Neuronal stem cell (in vitro differentiated cells): ENCODE data around the gene TTC33.

Experiments used
- DNase-seq: peaks from one replicate; pipeline ENCODE4 v3.0.0-alpha.2; 2013; ENCODE audit warnings: low spot score
- H2AFZ ChIP-seq: one replicate; pipeline ENCODE4 v1.6.1; 2013; ENCODE audit warnings: mild to moderate bottlenecking, low read length, inconsistent platforms
- H2AK5ac ChIP-seq: 2 replicates; pipeline ENCODE4 v1.6.1; 2013; ENCODE audit warnings: low read depth, mild to moderate bottlenecking, inconsistent platforms, low read length, moderate library complexity, mixed read lengths
- H2BK120ac ChIP-seq: 2 replicates; pipeline ENCODE4 v1.6.1; 2013; ENCODE audit warnings: low read depth, mild to moderate bottlenecking, inconsistent platforms, low read length, moderate library complexity, mixed read lengths
- H2BK12ac ChIP-seq: one replicate; pipeline ENCODE4 v1.6.1; 2013; ENCODE audit warnings: low read length, inconsistent platforms
- H2BK15ac ChIP-seq: 2 replicates; pipeline ENCODE4 v1.6.1; 2013; ENCODE audit warnings: mild to moderate bottlenecking, low read length, inconsistent platforms, mixed read lengths
- H2BK5ac ChIP-seq: one replicate; pipeline ENCODE4 v1.6.1; 2013; ENCODE audit warnings: inconsistent platforms, mild to moderate bottlenecking, low read length, moderate library complexity
- H3K14ac ChIP-seq: one replicate; pipeline ENCODE4 v1.6.1; 2013; ENCODE audit warnings: low read length, inconsistent platforms
- H3K18ac ChIP-seq: 2 replicates; pipeline ENCODE4 v1.6.1; 2013; ENCODE audit warnings: low read length, inconsistent platforms
- H3K23ac ChIP-seq: 2 replicates; pipeline ENCODE4 v1.6.1; 2013; ENCODE audit warnings: low read depth, mild to moderate bottlenecking, mixed read lengths, low read length, inconsistent platforms; ENCODE audit not compliant: poor library complexity
- H3K27ac ChIP-seq: replicated peaks from 3 replicates; pipeline ENCODE4 v1.5.1; 2013; ENCODE audit warnings: low read length, inconsistent platforms
- H3K27me3 ChIP-seq, 3 experiments: 2 replicates each; pipeline ENCODE4 v1.6.1; 2013; ENCODE audit warnings: low read length in 3 of 3, mild to moderate bottlenecking in 2 of 3, inconsistent platforms in 1 of 3, low read depth in 1 of 3, mixed read lengths in 1 of 3, moderate library complexity in 1 of 3; ENCODE audit not compliant: control insufficient read depth in 3 of 3, insufficient read depth in 3 of 3
- H3K36me3 ChIP-seq, 2 donors: replicated peaks in 1 of 2; 2 replicates each; pipeline ENCODE4 v1.6.1; 2013; ENCODE audit warnings: low read length in 2 of 2; ENCODE audit not compliant: control insufficient read depth in 2 of 2, insufficient read depth in 2 of 2
- H3K4ac ChIP-seq: 2 replicates; pipeline ENCODE4 v1.6.1; 2013; ENCODE audit warnings: inconsistent platforms, mild to moderate bottlenecking, low read length, moderate library complexity
- H3K4me1 ChIP-seq, 2 donors: 1 replicate in 1 of 2; 2 replicates in 1 of 2; pipeline ENCODE4 v1.6.1; 2013; ENCODE audit warnings: low read length in 2 of 2, low read depth in 1 of 2; ENCODE audit not compliant: control insufficient read depth in 2 of 2, insufficient read depth in 1 of 2
- H3K4me2 ChIP-seq: one replicate; pipeline ENCODE4 v1.6.1; 2013; ENCODE audit warnings: mild to moderate bottlenecking, low read length, inconsistent platforms; ENCODE audit not compliant: insufficient read depth, poor library complexity, severe bottlenecking
- H3K4me3 ChIP-seq, 2 donors: 2 replicates each; pipeline ENCODE4 v1.5.1; 2013; ENCODE audit warnings: low read length in 2 of 2, mild to moderate bottlenecking in 2 of 2, inconsistent platforms in 1 of 2, moderate library complexity in 1 of 2
- H3K79me1 ChIP-seq: one replicate; pipeline ENCODE4 v1.6.1; 2013; ENCODE audit warnings: low read depth, mild to moderate bottlenecking, inconsistent platforms, low read length, moderate library complexity
- H3K9ac ChIP-seq: one replicate; pipeline ENCODE4 v1.6.1; 2013; ENCODE audit warnings: mild to moderate bottlenecking, low read depth, low read length, inconsistent platforms; ENCODE audit not compliant: poor library complexity
- H3K9me3 ChIP-seq, 2 donors: replicated peaks in 1 of 2; 2 replicates each; pipeline versions ENCODE3 to v1.6.1; 2013; ENCODE audit warnings: low read length in 2 of 2, mild to moderate bottlenecking in 2 of 2, inconsistent platforms in 1 of 2, low read depth in 1 of 2, mixed read lengths in 1 of 2, moderate library complexity in 1 of 2; ENCODE audit not compliant: control insufficient read depth in 2 of 2, insufficient read depth in 1 of 2
- H4K8ac ChIP-seq: one replicate; pipeline ENCODE4 v1.6.1; 2013; ENCODE audit warnings: low read depth, mild to moderate bottlenecking, inconsistent platforms, low read length, moderate library complexity
- H4K91ac ChIP-seq: one replicate; pipeline ENCODE4 v1.6.1; 2013; ENCODE audit warnings: low read length, low read depth, mild to moderate bottlenecking, inconsistent platforms; ENCODE audit not compliant: poor library complexity
- WGBS, 2 donors: extraction: QIAGEN DNeasy Blood & Tissue Kit; methylation state at CpG; one replicate each; pipeline ENCODE4 v1.1.7; 2013; ENCODE audit warnings: missing lambda C conversion rate in 2 of 2, mixed read lengths in 1 of 2; ENCODE audit not compliant: insufficient read length in 2 of 2, insufficient replicate concordance in 1 of 2; ENCODE audit errors: extremely low coverage in 2 of 2; 5-methylcytosine and 5-hydroxymethylcytosine counted together

Gene TTC33

GRCh38 chr5:40687321-40687720, 68.4 kb downstream of the TTC33 start:
- Histone ChIP-seq H3K4me2 (no peak overlapping the region), H2BK120ac (no peak overlapping the region), H2BK15ac (no peak overlapping the region), H3K9ac (no peak overlapping the region), H2AFZ (no peak overlapping the region), H3K27me3 (peaks cover 4 to 33% (median 4%) of the 10 kb centered on the region in 3 experiments), H2BK12ac (no peak overlapping the region), H4K91ac (no peak overlapping the region), H3K14ac (no peak overlapping the region), H2AK5ac (no peak overlapping the region), H4K8ac (no peak overlapping the region), H3K4me1 (no peaks in the 10 kb centered on the region), H3K18ac (no peak overlapping the region), H2BK5ac (no peak overlapping the region), H3K27ac (no peak overlapping the region), H3K23ac (no peak overlapping the region), H3K4ac (no peak overlapping the region), H3K79me1 (no peaks in the 10 kb centered on the region), H3K9me3 (peaks cover under 1 to 2% of the 10 kb centered on the region in 2 donors), H3K36me3 (no peaks in the 10 kb centered on the region), H3K4me3 (no peak overlapping the region)
- DNase-seq = no peak
- WGBS, 2 donors = no CpG with 5 or more reads among the region's 7 CpGs

DNA sequence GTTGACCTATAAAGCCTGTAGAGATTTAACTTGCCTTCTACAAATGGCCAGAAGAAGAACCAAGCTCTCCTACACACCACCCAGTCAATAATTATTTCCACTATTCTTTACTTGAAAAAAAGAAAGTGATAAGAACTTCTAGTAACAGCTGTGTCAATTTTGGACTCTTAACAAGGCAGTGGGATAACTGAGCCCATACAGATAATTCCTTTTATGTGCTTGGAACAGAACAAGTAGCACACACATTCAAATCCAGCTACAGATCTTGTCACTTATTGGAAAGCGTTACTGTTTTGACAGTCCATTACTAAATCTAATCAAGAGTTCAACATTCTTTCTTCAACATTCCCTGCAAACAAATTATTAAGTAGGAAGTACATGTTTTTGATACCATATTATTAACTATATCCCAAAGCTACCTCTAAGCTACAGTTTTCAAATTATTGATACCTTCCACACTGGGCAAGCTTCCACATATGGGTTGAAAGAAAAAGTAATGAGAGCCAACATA, 69.7 kb downstream of the TTC33 start:
- H3K14ac ChIP-seq = no peak overlapping the region
- H3K36me3 ChIP-seq = no peaks in the 10 kb centered on the region
- WGBS, 2 donors = no CpG with 5 or more reads among the region's 1 CpG
- DNase-seq = no peak
- no peak overlapping the region for H3K18ac ChIP-seq
- peaks cover 0 to 8% of the 10 kb centered on the region in 2 donors for H3K4me1 ChIP-seq
- H3K4me2 ChIP-seq = no peak overlapping the region
- no peak overlapping the region for H4K91ac ChIP-seq
- no peak overlapping the region for H3K4ac ChIP-seq
- H3K79me1 ChIP-seq = no peaks in the 10 kb centered on the region
- no peak overlapping the region for H2BK120ac ChIP-seq
- no peak overlapping the region for H4K8ac ChIP-seq
- peaks cover 15 to 46% (median 17%) of the 10 kb centered on the region in 3 experiments for H3K27me3 ChIP-seq
- no peak overlapping the region for H2BK15ac ChIP-seq
- H2BK12ac ChIP-seq = no peak overlapping the region
- H3K23ac ChIP-seq = no peak overlapping the region
- H3K9me3 ChIP-seq = peaks cover 4 to 8% of the 10 kb centered on the region in 2 donors
- no peak overlapping the region for H2AK5ac ChIP-seq
- H2BK5ac ChIP-seq = no peak overlapping the region
- no peak overlapping the region for H2AFZ ChIP-seq
- H3K9ac ChIP-seq = no peak overlapping the region
- H3K27ac ChIP-seq = no peak overlapping the region
- no peak overlapping the region for H3K4me3 ChIP-seq

DNA sequence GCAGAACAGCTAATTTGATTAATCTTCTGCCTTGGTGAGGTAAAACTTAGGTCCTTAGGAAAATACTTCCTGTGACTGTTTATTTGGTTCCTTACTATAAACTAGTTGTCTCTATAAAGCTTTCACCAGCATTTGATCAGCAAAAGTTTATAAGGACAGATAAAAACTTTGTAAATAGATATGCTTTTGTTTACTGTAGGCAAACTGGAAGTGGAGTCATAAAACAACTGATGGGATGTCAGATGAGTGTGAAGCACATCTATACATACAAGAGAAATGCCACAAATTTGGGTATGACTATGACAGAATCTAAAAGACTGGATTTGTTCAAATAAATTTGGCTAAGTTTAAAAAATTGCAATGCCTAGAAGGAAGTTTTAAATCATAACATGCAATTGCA, 70.6 kb downstream of the TTC33 start:
- no peak overlapping the region for H2BK12ac ChIP-seq
- no peak overlapping the region for H3K4me3 ChIP-seq
- peaks cover 22 to 55% (median 25%) of the 10 kb centered on the region in 3 experiments for H3K27me3 ChIP-seq
- no peak overlapping the region for H3K27ac ChIP-seq
- no peak for DNase-seq
- H3K23ac ChIP-seq = no peak overlapping the region
- H3K9me3 ChIP-seq = peaks cover 4 to 9% of the 10 kb centered on the region in 2 donors
- no peak overlapping the region for H2AFZ ChIP-seq
- H3K79me1 ChIP-seq = no peaks in the 10 kb centered on the region
- no peak overlapping the region for H3K4me2 ChIP-seq
- H3K9ac ChIP-seq = no peak overlapping the region
- no peak overlapping the region for H2BK120ac ChIP-seq
- no peak overlapping the region for H3K14ac ChIP-seq
- no peak overlapping the region for H2BK15ac ChIP-seq
- H3K36me3 ChIP-seq = no peaks in the 10 kb centered on the region
- H2BK5ac ChIP-seq = no peak overlapping the region
- no peak overlapping the region for H2AK5ac ChIP-seq
- no peak overlapping the region for H3K18ac ChIP-seq
- H4K8ac ChIP-seq = no peak overlapping the region
- peaks cover 0 to 13% of the 10 kb centered on the region in 2 donors for H3K4me1 ChIP-seq
- no peak overlapping the region for H3K4ac ChIP-seq
- H4K91ac ChIP-seq = no peak overlapping the region

GRCh38 chr5:40683305-40683704, 72.5 kb downstream of the TTC33 start:
- no peak overlapping the region for H2BK5ac ChIP-seq
- no peak overlapping the region for H2BK120ac ChIP-seq
- peaks cover 23 to 70% (median 29%) of the 10 kb centered on the region in 3 experiments for H3K27me3 ChIP-seq
- no peak overlapping the region for H3K14ac ChIP-seq
- no peak overlapping the region for H3K9ac ChIP-seq
- H3K23ac ChIP-seq = no peak overlapping the region
- H3K4me3 ChIP-seq = no peak overlapping the region
- peaks cover 4 to 9% of the 10 kb centered on the region in 2 donors for H3K9me3 ChIP-seq
- no peak overlapping the region for H2AFZ ChIP-seq
- H3K36me3 ChIP-seq = no peaks in the 10 kb centered on the region
- no CpG with 5 or more reads among the region's 1 CpG for WGBS, 2 donors
- no peak overlapping the region for H3K18ac ChIP-seq
- H4K91ac ChIP-seq = no peak overlapping the region
- no peak overlapping the region for H3K27ac ChIP-seq
- H2BK12ac ChIP-seq = no peak overlapping the region
- H3K4me1 ChIP-seq = peaks cover 3 to 13% of the 10 kb centered on the region in 2 donors
- no peak overlapping the region for H2BK15ac ChIP-seq
- H3K4ac ChIP-seq = no peak overlapping the region
- H2AK5ac ChIP-seq = no peak overlapping the region
- H3K4me2 ChIP-seq = no peak overlapping the region
- H4K8ac ChIP-seq = no peak overlapping the region
- no peaks in the 10 kb centered on the region for H3K79me1 ChIP-seq
- DNase-seq = no peak
